Bronchial smooth muscle cell (primary cell): ENCODE data around the gene RBBP9. TPM values are rescaled to one million over a fixed set of nuclear protein-coding genes. Genes with fewer than 3 reads are reported as not detected.

ENCODE experiments used
- total RNA-seq: library from RNA; depleted of rRNA; stranded (reverse); fragments of >200 nt; gene quantifications from 2 replicates; pipeline ENCODE4 v1.2.1, GENCODE V29; 2014

The RBBP9 gene
- total RNA-seq, result 12.3 and 17.6 TPM in 2 replicates

DNA sequence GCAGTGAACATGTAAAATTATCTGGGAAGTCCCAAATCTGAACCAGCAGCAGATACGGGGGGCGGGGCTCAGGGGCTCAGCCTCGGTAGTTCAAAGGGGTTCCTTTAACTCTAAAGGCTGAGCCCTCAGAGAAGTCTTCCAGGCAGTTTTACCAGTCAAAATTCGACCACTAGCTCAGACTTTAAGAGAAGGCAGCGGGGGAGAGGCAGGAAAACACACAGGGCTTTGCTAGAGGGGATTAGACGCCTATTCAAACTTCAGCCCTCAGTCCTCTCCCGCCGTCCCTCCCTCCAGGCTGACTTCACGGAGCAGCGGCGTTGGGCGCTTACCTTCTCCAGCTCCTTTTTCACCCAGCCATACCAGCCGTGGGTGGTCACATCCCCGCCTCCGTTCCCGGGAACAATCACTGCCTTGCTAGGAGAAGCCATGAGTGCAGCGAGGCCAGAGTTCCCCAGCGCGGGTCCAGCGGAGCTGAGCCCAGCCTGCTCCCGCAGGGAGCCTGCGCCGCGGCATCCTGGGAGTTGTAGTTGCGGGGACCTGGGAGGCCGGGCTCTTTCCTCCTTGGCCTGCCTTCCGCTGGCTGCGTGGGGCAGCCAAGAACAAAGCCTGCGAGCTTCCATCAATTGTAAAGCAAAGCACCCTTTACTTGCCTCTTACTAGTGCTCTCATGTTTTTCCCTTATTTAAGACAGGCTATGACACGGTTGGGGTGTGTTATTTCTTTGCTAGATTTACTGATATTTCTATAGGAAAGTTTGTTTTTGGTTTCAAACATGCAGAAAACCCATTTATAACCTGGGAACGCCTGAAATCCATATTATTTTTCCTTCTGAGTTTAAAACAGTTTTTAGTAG is at the start of gene RBBP9:
RBBP9 (minus strand) TSS at position 486 of the 853 bp plus-strand sequence; CDS start at position 428, 58 bp downstream.

DNA sequence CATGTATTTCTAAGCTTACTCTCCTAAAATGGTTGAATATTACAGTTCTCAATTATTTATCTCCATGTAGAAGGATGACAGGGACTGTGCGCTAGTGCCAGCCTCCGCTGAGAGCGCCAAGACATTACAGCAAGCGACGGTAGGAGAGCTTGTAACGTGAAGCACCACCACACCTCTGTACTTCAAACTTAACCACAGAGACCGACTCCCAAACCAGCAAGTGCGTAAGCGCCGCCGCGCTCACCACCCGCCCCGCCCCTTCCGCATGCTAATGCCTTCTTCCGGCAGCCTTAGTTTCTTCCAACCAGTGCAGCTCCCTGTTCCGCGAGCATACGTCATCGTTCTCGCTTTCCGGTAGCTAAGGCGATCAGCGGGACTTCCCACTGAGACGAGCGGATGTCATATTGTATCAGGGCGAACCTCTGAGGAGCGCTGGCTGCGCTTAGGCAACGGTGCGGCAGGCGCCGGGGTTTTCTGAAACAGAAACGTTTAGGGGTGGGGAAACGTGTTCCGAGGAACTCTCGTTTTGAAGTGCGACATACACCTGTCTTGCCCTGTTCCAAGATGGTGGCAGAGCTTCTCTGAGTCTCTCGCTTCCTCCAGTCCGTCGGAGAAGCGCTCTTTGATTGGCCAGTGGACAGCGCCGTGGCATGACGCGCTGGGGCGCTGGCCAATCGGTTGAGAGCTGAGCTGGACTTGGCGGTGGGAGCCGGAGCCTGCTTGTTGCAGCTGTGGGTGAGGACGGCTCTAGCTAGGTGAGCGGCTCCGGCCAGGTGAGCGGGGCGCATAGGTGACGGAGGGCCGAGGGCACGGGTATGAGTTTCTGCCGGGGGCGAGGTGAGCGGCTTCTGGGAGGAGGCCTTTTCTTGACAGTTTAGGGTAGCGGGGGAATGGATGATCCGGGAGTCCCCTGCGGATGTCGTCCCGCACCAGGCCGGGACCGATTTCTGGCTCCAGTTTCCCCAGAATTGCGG is 10.5 kb upstream of the RBBP9 start, which contains the start of gene SEC23B:
SEC23B (plus strand) TSS at position 723 of the 974 bp plus-strand sequence. CDS start 2,896 bp downstream, outside the sequence.

DNA sequence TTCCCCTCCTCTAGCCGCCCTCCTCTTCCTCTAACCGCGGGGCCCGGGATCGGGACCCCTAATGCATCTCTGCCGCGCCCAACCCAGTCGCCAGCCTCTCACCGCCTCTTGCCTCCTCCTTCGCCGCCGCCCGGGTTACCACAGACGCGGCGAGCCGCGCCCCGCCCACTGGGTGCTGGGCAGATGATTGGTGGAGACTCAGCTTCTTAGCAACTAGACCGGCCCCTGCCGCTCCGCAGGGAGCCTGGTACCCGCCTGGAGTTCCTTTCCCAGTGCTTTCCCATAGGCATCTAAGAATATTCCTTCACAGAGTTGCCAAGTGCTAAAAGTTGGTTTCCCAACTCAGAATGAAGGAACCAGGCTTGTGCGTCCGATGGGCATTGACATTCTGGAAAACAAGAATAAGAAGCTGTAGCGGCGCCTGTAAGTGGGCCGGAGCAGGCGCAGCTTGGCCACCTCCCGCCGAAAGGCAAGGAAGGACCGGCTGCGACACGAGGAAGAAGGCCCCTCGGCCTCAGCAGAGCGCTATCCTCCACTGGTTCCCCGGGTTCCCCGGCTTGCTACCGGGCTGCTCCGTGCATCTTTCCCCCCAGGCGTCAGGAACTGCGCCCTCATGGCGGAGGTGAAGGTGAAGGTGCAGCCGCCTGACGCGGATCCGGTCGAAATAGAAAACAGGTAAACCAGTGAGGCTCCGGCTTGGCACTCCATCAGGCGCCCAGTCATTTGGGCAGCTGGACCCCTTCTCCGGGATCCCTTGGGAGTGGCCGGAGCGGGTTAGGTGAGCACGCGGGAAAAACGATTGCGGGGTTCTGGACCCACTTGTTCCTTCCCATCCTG is 29.9 kb downstream of the RBBP9 start, which contains the start of the genes DZANK1 and POLR3F:
DZANK1 (minus strand) TSS at position 137 of the 837 bp plus-strand sequence. CDS start 1,672 bp downstream, outside the sequence.
POLR3F (plus strand) TSS at position 497 of the 837 bp plus-strand sequence; CDS start at position 614, 117 bp downstream.

Other genes starting within 250 kb of the RBBP9 start
- 24.9 and 25.8 TPM in 2 replicates for gene ZNF133, start 208.7 kb downstream of the RBBP9 start, total RNA-seq
- 0.47 and 0.60 TPM in 2 replicates for gene DZANK1, start 30.2 kb downstream of the RBBP9 start, total RNA-seq
- 8.4 and 14.3 TPM in 2 replicates for gene POLR3F, start 29.8 kb downstream of the RBBP9 start, total RNA-seq
- gene SEC23B, start 10.7 kb upstream of the RBBP9 start, total RNA-seq, result 33.1 and 35.7 TPM in 2 replicates
- 105 and 169 TPM in 2 replicates for gene SMIM26, start 70.2 kb upstream of the RBBP9 start, total RNA-seq
- gene DTD1, start 90.8 kb upstream of the RBBP9 start, total RNA-seq, result 64.4 and 80.4 TPM in 2 replicates